GM21619 (cell line): ENCODE data around the gene NFAT5.
"Not testable (repeated sequence)": the region's sequence is repeated elsewhere in the genome, so short reads cannot be mapped to it uniquely, and the experiment has no call there.

Source experiments
- ATAC-seq: cut with Tn5 transposase; IDR thresholded peaks from one replicate; pipeline ENCODE4 v1.9.1; 2021; ENCODE audit not compliant: unreplicated experiment

The NFAT5 gene, protein sequence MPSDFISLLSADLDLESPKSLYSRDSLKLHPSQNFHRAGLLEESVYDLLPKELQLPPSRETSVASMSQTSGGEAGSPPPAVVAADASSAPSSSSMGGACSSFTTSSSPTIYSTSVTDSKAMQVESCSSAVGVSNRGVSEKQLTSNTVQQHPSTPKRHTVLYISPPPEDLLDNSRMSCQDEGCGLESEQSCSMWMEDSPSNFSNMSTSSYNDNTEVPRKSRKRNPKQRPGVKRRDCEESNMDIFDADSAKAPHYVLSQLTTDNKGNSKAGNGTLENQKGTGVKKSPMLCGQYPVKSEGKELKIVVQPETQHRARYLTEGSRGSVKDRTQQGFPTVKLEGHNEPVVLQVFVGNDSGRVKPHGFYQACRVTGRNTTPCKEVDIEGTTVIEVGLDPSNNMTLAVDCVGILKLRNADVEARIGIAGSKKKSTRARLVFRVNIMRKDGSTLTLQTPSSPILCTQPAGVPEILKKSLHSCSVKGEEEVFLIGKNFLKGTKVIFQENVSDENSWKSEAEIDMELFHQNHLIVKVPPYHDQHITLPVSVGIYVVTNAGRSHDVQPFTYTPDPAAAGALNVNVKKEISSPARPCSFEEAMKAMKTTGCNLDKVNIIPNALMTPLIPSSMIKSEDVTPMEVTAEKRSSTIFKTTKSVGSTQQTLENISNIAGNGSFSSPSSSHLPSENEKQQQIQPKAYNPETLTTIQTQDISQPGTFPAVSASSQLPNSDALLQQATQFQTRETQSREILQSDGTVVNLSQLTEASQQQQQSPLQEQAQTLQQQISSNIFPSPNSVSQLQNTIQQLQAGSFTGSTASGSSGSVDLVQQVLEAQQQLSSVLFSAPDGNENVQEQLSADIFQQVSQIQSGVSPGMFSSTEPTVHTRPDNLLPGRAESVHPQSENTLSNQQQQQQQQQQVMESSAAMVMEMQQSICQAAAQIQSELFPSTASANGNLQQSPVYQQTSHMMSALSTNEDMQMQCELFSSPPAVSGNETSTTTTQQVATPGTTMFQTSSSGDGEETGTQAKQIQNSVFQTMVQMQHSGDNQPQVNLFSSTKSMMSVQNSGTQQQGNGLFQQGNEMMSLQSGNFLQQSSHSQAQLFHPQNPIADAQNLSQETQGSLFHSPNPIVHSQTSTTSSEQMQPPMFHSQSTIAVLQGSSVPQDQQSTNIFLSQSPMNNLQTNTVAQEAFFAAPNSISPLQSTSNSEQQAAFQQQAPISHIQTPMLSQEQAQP (N-terminal part only)

DNA sequence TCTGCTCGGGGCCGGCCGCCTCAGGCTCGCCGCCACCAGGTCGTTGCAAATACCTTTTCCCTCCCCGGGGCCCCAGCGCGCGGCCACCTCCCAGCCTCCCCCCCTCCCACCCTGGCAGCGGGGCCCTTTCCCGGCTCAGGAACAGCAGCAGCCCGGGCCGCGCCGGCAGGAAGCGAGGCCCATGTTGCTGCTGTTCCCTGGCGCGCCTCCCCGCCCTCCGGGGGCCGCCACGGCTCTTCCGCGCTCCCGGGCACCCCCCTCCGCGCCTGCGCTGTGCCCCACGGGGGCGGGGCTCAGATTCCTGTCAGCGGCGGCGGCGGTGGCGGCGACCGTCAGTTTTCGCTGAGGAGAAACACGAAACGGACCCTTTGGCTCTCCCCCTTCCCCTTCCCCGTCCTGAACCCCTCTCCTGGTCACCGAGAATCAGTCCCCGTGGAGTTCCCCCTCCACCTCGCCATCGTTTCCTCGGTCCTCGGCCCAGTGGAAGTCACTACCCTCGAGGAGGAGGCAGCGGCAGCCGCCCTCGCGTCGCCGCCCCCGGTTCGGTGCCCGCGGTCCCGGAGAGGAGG is at the start of gene NFAT5:
NFAT5 (plus strand) TSS at position 296 of the 569 bp plus-strand sequence. CDS start 336 bp downstream, outside the sequence.
- ATAC-seq = peak; percentile 40

DNA sequence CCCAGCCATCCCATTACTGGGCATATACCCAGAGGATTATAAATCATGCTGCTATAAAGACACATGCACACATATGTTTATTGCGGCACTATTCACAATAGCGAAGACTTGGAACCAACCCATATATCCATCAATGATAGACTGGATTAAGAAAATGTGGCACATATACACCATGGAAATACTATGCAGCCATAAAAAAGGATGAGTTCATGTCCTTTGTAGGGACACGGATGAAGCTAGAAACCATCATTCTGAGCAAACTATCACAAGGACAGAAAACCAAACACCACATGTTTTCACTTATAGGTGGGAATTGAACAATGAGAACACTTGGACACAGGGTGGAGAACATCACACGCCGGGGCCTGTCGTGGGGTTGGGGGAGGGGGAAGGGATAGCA is 47.9 kb upstream of the NFAT5 start:
- ATAC-seq = not testable (repeated sequence)

DNA sequence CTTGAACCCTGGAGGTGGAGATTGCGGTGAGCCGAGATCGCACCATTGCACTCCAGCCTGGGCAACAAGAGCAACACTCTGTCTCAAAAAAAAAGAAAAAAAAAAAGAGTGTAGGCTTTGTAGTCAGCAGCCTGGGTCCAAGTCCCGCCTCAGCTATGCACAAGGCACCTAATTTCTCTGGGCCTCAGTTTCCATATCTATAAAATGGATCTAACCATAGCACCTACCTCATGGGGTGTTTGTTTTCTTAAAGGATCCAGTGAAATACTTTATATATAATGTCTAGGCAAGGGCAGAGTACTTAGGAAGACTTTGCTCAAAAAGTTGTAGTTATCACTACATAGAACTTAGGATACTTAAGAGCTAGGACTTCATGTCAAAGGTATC is 45.4 kb upstream of the NFAT5 start:
- no peak for ATAC-seq

DNA sequence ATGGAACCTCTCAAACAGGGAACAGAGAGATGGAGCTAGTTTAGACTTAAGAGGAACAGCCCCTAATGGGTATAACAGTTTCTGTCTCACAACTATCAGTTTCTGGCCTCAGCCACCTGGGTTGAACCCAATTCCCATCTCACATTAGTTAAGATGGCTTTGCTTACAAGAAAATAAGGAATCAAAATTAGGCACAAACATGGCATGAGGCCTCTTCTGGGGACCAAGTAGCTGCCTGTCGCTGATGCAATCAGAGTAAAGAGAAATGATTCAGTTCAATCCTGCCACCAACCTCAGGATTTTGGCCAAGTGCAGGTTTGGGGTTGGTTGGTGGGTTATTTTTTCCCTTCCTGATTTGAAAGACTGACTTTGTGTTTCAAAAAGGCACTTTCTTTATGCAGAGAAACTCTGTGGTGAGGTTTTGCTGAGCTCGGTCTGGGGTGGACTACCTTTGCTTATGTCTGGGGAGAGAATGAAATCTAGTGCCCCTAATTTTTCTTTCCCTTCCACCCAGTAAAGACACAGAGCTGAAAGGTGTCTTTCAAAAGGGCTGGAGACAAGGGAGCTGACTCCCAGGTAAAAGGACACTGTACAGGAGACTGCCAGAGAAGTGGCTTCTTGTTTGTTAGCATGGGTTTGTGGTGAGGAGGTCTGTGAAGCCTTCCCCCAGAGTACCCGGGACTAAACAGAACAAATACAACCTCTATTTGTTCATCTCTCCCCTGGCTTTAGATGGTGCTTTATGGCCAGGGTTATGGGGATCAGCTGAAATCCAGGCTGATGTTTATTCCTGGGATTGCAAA is 44.8 kb upstream of the NFAT5 start:
- peak; percentile 48 for ATAC-seq

DNA sequence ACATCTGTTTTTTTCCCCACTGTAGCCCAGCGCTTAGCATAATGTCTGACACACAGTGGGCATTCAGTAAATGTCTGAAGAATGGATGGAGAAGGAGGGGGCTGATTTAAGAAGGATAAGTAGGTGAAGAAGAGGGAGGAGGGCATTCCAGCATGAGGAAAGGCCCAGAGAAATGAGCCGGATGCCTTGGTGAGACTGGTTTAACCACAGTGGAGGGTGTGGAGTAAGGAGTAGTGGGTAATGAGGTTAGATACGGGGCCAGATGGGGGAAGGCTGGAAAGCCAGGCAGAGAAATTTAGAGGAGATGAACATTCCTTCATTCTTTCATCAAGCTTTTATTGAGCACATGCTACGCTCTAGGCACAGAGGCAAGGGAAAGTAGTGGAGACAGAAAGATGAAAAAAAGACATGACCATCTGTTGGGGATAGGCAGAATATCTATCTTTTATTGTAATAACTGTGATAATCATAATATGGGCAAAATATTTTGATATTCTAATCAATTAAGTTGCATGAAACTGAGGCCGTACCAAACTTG is 43.7 kb upstream of the NFAT5 start:
- ATAC-seq = no peak

DNA sequence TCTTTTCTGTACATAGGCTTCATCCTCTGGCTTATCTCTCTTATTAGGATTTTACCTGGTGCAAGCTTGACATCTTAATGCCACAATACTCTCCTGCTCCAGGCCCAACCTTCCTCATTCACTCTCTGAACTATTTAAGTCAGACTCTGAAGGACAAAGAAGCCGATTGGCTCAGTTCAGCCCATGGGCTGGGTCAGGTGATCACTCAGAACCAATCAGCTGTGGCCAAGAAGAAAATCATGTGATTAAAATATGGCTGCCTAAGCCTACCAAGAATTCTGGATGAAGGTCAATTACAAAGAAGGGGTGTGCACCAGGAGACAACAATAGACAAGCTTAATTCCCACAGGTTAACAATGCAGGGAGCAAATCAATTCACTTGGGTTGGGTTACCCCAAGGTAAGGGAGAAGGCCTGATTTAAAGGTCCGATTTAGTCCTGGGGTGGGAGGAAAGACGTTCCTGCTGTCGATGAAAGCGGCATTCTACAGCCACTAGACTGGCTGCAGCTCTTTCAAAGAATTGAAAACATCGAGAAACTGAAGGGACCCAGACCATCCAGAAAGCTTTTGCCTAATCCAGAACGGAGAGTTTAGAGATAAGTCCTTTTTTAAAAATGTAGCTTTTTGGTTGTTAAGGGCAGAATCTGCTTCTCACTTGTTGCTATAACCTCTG is 42.9 kb upstream of the NFAT5 start:
- ATAC-seq = no peak

DNA sequence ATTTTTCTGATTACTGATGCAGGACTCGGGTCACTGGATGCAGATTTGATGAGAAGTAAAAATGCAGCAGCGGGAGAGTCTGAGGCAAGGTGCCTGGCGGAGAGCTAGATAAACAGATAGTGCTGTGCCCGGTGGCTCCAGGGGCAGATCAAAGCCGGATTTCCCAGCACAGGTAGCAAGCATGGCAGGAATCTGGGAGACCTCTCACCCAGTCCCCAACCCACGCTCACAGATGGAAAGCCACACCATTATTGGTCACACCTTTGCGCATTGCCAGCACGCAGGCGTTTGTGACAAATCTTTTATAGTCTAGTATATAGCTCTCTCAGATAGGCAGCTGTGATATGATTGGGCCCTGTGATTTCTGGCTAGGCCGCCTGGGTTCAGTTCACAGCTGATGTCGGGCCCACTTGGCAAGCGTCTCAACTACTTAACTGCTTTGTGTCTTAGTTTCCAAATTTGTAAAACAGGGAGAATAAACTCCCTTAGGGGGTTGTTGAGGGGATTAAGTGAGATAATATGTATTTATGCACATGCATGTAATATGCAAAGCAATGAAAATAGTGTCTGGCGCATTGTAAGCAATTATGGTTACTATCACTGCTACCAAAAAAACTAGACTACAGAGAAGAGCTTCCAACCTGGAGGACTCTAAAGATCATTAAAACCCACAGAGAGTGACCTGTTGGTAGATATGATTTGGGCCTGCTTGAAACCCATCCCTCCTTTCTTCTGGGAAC is 42.0 kb upstream of the NFAT5 start:
- ATAC-seq = no peak

DNA sequence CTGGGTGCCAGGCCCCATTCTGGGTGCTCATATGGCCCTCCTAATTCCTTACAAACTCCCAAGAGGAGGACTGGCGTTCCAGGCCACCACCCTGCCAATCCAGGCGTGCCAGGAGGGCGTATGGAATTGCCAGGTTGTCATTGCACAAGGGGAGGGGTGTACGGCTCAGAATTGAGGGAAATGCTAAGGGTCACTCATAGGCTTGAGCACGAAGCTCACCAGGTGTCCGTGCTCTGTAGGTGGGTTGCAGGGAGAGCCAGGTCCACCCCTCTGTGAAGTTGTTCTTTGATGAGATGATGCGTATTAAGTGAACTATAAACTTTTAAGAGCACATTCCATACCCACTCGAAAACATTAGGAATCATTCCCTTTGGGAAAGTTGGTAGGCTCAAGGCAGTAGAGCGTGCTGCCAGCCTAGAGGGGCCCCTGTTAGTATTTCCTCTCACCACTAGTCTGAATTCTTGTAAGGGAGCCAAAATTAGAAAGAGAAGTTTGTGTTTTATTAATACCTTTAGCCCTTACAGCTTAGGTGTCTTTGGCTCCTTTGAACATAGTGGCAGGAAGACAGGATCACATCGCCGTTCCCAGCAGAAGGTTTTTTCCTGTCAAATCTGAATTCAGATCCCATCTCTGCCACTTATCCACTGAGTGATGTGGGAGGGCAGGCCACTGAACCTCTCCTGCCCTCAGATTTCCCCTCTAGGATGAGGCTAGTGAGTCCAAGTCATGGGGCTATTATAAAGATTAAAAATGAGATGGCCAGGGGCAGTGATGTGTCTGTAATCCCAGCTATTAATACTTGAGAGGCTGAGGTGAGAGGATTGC is 38.7 kb upstream of the NFAT5 start:
- no peak for ATAC-seq

DNA sequence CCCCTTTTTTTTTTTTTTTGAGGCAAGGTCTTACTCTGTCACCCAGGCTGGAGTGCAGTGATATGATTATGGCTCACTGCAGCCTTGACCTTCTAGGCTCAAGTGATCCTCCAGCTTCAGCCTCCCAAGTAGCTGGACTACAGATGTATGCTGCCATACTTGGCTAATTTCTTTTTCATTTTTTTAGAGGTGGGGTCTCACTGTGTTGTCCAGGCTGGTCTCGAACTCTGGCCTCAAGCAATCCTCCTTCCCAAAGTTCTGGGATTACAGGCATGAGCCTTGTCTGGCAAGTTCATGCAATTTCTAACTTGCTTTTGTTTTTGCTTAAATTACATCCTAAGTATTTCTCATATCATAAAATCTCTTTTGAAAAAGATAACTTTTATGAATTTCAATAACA is 33.8 kb upstream of the NFAT5 start:
- no peak for ATAC-seq

DNA sequence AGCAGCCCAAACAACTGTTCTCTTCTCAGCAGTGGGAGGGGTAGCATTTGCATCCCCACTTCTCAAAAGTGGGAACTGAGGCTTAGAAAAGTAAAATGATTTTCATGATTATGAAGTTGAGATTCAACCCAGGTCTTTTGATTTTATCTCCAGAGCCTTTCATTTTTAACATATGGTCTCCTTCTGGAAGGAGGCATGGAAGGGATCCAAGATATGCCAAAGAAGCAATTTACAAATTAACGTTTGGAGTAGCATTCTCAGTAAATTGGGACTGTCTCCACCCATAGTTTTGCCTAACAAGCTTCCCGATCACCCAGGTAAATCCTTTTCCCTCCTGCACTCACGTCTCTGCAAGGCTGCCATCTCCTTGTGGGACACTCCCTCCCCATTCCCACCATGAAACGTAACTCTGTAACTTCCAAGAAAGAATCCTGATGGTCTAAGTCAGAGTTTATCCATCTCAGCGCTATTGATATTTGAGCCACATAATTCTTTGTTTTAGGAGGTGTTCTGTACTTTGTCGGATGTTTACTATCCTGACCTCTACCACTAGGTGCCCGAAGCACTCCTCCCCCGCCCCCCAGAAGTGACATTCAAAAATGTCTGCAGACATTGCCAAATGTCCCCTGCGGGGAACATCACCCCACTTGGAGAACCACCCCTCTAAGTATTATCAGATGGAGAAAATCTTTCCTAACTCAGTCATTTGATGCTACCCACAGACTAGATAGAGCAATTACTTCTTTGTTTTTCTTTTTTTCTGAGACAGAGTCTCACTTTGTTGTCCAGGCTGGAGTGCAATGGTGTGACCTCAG is 32.9 kb upstream of the NFAT5 start:
- ATAC-seq = no peak

DNA sequence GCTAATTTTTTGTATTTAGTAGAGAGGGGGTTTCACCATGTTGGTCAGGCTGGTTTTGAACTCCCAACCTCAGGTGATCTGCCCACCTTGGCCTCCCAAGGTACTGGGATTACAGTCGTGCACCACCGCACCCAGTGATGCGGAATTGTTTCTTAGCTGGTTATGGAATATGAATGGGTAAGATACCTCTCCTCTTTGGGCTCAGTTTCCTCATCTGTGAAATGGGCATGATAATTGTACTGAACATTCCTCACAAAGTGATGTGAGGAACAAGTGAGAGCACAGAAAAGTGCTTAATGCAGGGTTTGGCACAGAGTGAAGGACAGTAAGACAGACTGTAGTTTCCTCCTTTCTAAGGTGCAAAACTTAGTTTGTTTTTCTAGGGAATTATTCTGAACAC is 31.0 kb upstream of the NFAT5 start:
- no peak for ATAC-seq

DNA sequence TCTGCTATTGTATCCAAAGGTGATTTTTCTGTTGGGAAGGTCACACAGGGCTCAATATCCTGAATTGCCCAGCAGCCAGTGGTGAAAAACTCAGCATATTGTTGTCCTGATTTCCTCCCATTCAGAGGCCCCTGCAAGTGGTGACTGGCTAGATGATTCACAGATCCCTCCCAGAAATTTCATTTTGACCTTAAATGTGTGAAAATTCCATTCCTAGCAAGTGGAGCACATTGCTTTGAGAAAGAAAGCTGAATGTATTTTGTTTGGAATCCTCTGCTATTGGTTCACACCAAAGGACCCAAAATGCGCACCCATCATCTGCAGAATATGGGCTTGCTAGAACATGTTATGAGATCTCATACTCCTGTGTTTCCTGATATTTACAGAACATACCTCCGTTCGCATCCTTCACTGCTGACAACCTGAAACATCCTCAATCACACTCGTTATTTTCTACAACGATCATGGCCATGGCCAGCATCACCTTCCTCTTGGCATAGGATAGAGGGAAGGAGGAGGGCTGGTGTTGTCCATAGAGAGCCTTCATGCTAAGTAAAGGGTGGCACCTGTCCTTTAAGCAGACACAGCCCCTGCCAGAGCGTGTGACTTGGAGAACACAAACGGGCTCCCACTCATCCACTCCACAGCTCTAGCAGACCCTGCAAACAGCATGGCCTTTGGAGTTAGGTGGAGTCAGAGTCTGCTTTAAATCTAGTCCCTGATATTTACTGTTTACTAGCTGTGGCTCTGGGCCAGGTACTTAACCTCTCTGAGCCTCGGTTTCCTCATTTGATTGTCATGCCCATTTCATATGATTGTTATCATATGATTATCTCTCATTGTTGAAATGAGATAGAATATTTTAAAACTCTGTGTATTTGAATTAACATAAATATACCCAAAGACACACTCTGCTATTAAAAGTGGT is 30.4 kb upstream of the NFAT5 start:
- no peak for ATAC-seq

DNA sequence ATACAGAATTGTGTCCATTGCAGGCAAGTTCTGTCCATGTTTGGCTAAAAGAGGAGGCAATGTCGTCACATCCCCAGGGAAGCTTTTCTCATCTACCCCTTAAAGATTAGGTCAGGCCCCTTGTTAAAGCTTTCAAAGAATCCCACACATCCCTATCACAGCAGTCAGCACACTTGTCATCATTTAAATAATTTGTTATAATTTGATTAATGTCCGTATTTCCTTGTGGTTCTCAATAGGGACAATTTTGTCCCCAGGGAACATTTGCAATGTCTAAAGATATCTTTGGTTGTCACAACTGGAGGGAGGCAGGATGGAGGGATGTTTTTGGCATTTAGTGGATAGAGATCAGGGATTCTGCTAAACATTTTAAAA is 28.1 kb upstream of the NFAT5 start:
- no peak for ATAC-seq

DNA sequence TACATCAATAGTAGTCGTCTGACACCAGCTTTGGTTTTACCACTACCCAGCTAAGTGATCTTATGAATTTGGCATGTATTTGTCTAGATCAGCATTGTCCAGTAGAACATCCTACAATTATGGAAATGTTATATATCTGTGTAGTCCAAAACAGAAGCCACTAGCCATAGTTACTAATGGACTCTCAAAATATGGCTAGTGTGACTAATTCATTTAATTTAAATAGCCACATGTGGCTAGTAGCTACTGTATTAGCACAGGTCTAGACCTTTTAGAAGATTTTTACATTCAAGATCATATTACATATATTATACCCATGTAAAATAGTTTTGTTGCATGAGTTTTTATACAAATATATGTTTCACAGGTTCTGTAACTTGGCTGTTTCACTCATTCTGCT is 27.0 kb upstream of the NFAT5 start:
- ATAC-seq = no peak

DNA sequence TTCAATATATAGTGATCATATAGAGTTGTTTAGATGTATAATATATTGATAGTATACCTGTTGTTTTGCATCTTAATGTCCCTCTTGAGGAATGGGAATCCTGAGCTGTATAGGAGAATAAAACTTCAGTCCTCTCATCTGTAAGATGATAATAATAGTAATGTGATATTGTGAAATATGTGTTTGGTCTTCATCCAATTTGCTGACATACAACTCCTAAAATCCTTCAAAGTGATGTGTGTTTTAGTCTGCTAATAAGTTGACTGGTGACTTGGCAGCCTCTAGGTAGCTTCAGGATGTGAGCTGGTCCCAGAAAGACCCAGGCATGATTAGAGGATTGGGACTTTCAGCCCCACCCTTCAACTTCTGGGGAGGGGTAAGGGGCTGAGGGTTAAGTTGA is 22.8 kb upstream of the NFAT5 start:
- no peak for ATAC-seq

DNA sequence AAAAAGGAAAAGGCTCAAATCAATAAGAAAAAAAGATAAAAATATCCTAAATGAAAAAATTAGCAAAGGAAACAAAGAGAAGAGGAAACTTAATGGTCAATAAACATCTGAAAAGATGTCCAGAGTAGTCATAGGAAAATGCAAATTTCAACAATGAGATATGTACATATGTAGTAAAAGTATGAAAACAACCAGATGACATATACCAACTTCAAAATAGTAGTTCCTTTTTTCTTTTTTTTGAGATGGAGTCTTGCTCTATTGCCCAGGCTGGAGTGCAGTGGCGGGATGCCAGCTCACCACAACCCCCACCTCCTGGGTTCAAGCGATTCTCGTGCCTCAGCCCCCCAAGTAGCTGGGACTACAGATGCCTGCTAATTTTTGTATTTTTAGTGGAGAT is 21.7 kb upstream of the NFAT5 start:
- ATAC-seq = no peak
